ENCODE measurements around the gene HSD17B4.
"Not testable (repeated sequence)": the region's sequence is repeated elsewhere in the genome, so short reads cannot be mapped to it uniquely, and the experiment has no call there.

Gene HSD17B4, protein sequence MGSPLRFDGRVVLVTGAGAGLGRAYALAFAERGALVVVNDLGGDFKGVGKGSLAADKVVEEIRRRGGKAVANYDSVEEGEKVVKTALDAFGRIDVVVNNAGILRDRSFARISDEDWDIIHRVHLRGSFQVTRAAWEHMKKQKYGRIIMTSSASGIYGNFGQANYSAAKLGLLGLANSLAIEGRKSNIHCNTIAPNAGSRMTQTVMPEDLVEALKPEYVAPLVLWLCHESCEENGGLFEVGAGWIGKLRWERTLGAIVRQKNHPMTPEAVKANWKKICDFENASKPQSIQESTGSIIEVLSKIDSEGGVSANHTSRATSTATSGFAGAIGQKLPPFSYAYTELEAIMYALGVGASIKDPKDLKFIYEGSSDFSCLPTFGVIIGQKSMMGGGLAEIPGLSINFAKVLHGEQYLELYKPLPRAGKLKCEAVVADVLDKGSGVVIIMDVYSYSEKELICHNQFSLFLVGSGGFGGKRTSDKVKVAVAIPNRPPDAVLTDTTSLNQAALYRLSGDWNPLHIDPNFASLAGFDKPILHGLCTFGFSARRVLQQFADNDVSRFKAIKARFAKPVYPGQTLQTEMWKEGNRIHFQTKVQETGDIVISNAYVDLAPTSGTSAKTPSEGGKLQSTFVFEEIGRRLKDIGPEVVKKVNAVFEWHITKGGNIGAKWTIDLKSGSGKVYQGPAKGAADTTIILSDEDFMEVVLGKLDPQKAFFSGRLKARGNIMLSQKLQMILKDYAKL

DNA sequence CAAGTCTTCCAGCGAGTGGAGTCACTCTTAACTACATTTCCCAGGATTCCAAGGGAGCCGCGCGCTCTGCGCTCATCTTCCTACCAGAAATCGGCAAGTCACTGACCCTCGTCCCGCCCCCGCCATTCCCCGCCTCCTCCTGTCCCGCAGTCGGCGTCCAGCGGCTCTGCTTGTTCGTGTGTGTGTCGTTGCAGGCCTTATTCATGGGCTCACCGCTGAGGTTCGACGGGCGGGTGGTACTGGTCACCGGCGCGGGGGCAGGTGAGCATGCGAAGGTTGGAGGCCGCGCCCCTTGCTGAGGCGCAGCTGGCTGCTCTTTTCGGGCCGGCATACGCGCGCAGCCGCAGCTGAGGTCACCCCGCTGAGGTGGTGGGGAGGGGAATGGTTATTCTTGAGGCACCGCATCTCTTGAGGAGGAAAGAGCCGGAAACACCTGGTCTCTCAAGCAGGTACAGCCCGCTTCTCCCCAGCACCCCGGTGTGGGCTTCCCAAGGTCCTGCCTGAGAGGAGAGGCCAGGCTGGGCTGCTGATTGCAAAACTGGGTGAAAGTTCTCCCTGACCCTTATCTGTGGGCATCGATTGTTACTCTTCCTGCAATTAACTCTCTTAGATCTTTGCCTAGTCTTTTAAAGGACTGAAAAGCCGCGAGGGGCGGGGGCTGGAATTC, at the start of gene HSD17B4:
HSD17B4 (plus strand) TSS at position 125 of the 667 bp plus-strand sequence; CDS start at position 204, 79 bp downstream.
- peaks cover 20% of the 10 kb centered on the region for H3K27me3 Mint-ChIP-seq
- peak within 1 kb of the TSS; percentile 86 for H3K4me3 Mint-ChIP-seq
- peaks cover 11% of the 10 kb centered on the region for H3K36me3 Mint-ChIP-seq
- peak; percentile 88 for DNase-seq
- CTCF ChIA-PET = interaction anchor here (1.6 kb wide), 1 partner anchor 464 kb away, joined by 6 read pairs; the partner anchor contains the start of gene DTWD2
- peak within 1 kb of the TSS; percentile 69 for H3K27ac Mint-ChIP-seq
- peaks cover 18% of the 10 kb centered on the region for H3K4me1 Mint-ChIP-seq
- H3K9me3 Mint-ChIP-seq = no peaks in the 10 kb centered on the region

- H3K4me3 Mint-ChIP-seq = no peak overlapping the region
- H3K4me1 Mint-ChIP-seq = peaks cover 4% of the 10 kb centered on the region
- CTCF ChIA-PET = interaction anchor here (0.5 to 1.2 kb wide), 2 partner anchors 14 to 87 kb away, joined by 3 read pairs; no protein-coding TSS in a partner anchor
- H3K27ac Mint-ChIP-seq = no peak overlapping the region
- H3K36me3 Mint-ChIP-seq = peaks cover 4% of the 10 kb centered on the region
- H3K27me3 Mint-ChIP-seq = no peaks in the 10 kb centered on the region
- H3K9me3 Mint-ChIP-seq = no peaks in the 10 kb centered on the region
- no peak for DNase-seq
Observed at GRCh38 chr5:119402555-119402954, 49.7 kb upstream of the HSD17B4 start.

- Mint-ChIP-seq H3K4me1 (peaks cover under 1% of the 10 kb centered on the region), H3K9me3 (no peaks in the 10 kb centered on the region), H3K27ac (no peak overlapping the region), H3K27me3 (no peaks in the 10 kb centered on the region), H3K36me3 (peaks cover 4% of the 10 kb centered on the region), H3K4me3 (no peak overlapping the region)
- DNase-seq = no peak
- CTCF ChIA-PET = no interaction called here
Observed at GRCh38 chr5:119404033-119404432, 48.3 kb upstream of the HSD17B4 start.

DNA sequence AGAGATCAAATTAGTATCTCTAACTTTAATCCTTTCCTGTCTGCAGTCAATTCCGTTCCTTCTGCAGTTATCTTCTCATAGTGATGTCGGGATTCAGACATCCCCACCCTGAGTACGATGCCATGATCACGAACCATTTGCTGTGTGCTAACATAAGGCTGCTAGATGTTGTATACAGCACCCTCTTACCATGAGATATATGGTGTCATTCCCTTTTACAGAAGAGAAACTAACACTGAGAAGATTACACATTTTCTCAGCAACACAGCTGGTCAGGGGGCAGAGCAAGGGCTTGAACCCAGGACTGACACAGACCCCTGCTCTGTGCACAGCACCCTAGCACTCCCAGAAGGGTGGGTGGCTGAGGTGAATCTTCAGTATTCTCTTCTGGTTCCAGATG, 46.9 kb upstream of the HSD17B4 start:
- H3K36me3 Mint-ChIP-seq = no peaks in the 10 kb centered on the region
- H3K9me3 Mint-ChIP-seq = no peaks in the 10 kb centered on the region
- H3K27me3 Mint-ChIP-seq = no peaks in the 10 kb centered on the region
- peaks cover 10% of the 10 kb centered on the region for H3K4me1 Mint-ChIP-seq
- CTCF ChIA-PET = interaction anchor here (1.1 kb wide), 1 partner anchor 89 kb away, joined by 4 read pairs; no protein-coding TSS in a partner anchor
- H3K4me3 Mint-ChIP-seq = no peak overlapping the region
- DNase-seq = no peak
- H3K27ac Mint-ChIP-seq = no peak overlapping the region

- no peak overlapping the region for H3K27ac Mint-ChIP-seq
- no peaks in the 10 kb centered on the region for H3K27me3 Mint-ChIP-seq
- CTCF ChIA-PET = no interaction called here
- no peak for DNase-seq
- no peaks in the 10 kb centered on the region for H3K9me3 Mint-ChIP-seq
- H3K36me3 Mint-ChIP-seq = no peaks in the 10 kb centered on the region
- no peak overlapping the region for H3K4me3 Mint-ChIP-seq
- H3K4me1 Mint-ChIP-seq = peaks cover 22% of the 10 kb centered on the region
Observed at GRCh38 chr5:119406551-119407110, 45.7 kb upstream of the HSD17B4 start.

- Mint-ChIP-seq H3K27me3 (no peaks in the 10 kb centered on the region), H3K36me3 (no peaks in the 10 kb centered on the region), H3K4me1 (peaks cover 29% of the 10 kb centered on the region), H3K9me3 (no peaks in the 10 kb centered on the region), H3K4me3 (no peak overlapping the region), H3K27ac (no peak overlapping the region)
- CTCF ChIA-PET = interaction anchor here (0.8 to 5.7 kb wide), 11 partner anchors 26 to 421 kb away, joined by 3 to 83 read pairs (median 8); partner anchors contain the start of genes DMXL1 and DTWD2
- DNase-seq = no peak
Observed at GRCh38 chr5:119409235-119409815, 43.0 kb upstream of the HSD17B4 start.

DNA sequence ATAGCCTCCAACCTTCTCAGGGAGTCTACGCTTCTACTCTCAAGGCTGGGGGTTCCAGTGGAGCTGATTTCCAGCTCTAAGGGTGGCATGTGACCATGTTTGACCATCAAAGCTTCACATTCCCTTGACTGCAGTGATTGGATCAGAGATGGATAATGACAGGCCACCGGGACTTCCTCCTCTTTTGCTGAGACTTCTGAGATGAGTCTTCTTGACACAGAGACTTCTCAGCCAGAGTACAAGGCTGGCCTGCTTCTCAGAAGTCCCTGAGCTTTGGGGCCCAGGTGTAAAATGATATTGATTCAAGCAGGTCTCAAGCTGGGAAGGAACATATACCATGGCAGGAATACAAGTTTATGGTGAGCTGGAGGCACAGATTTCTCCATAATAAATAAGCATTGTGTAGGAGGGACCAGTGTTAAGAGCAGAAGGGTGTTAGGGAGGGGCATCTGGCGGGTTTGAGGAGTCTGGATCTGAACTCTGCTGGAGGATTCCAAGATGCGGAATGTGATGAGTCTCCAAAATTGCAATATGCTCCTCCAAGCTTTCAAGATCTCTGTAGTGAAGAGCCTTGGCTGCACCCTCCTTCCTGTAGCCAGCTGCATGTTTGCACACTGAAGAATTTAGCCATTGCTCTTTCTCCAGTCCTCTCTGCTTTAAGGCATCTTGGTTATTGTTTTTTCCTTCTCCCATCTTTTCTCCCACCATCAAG, 41.7 kb upstream of the HSD17B4 start:
- DNase-seq = no peak
- Mint-ChIP-seq H3K9me3 (no peaks in the 10 kb centered on the region), H3K27me3 (no peaks in the 10 kb centered on the region), H3K27ac (no peak overlapping the region), H3K36me3 (no peaks in the 10 kb centered on the region), H3K4me3 (no peak overlapping the region), H3K4me1 (peaks cover 29% of the 10 kb centered on the region)
- CTCF ChIA-PET = interaction anchor here (0.6 to 5.7 kb wide), 25 partner anchors 11 to 422 kb away, joined by 3 to 83 read pairs (median 8); partner anchors contain the start of genes DTWD2 and TNFAIP8

DNA sequence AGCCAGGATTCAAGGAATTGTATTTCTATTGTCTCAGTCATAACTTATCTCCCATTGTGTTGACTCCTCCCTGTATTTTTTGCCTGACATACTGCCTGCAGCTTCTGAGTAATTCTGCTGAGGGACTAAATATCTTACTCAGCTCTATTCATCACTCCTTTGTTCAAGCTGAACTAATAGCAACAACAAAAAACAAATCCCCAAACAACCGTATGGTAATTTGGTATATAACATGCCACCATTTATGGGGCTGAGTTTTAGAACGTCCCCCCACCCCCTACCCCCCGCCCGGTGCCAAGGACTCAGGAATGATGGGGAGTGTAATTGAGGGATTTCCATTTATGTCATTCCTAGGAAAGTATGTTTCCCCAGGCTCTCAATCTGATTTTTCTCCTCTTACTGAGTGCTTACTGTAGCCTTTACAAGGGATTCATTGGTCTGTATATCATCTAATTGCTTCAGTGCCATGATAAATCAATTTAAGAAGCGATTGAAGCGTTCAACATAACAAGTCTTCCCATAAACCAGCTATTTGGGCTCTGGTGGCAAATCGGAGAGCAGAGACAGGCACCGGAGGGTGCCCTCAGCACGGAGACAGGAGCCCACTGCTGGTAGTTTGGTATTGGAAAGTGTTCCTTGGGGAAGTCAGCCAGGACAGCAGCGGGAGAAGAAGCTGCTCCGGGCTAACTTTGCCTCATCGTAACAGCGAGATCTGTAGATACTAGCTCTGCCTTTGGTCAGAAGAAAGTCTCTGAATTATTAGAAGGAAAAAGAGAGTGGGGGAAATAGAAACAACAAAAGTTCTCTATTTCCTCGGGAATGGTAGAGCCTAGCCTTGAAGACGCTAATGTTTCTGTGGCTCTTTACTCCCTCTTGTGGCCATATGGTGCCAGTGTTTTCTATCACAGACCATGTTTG, 40.7 kb upstream of the HSD17B4 start:
- peaks cover 29% of the 10 kb centered on the region for H3K4me1 Mint-ChIP-seq

DNA sequence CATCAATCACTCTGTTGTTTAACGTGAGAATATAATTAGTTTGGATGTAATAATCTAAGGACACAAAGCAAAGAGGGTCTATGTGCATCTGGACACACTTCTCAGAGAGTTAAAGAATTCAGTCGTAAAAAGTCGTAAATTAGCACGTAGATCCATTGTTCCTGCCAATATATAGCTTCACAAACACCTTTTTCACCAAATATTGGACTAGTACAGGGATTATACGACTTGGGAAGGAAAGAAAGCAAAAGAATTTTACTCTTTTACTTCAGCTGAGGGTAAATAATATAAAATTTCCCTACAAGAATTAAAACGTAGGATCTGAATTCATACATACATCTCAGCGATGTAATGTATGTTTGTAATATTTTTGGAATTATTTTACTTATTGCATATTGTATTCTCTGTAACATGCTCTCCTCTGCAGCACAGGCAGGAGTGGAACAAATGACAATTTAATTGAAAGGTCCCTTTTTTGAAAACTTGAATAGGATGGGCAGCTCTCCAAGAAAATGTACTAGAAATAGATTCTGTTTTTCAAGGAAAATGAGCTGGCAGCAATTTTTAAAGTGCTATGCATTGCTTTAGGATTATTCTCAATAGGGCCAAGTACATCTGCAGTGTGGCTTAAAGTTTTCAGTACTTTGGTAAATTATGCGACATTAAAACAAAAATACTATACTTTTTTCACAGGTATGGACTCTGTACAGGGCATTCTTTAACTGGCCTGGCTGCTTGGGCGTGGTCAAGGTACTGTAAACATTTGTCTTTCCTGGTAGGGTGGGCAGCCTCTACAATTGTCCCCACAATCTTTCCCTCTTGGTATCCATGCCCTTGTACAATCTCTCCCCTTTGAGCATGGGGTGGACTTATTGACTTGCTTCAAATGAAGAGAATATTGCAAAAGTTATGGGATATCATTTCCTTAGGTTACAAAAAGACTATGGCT, 39.7 kb upstream of the HSD17B4 start:
- Mint-ChIP-seq H3K9me3 (no peaks in the 10 kb centered on the region), H3K4me1 (peaks cover 31% of the 10 kb centered on the region), H3K27me3 (no peaks in the 10 kb centered on the region), H3K36me3 (no peaks in the 10 kb centered on the region), H3K27ac (no peak overlapping the region), H3K4me3 (peak overlapping the region; percentile 71)
- no peak for DNase-seq
- CTCF ChIA-PET = interaction anchor here (0.7 to 5.7 kb wide), 45 partner anchors 11 to 427 kb away, joined by 3 to 83 read pairs (median 6); partner anchors contain the start of genes DMXL1, DTWD2 and TNFAIP8

More for the DNA sequence above, 40.7 kb upstream of the HSD17B4 start:
- Mint-ChIP-seq H3K4me3 (peak overlapping the region; percentile 71), H3K36me3 (no peaks in the 10 kb centered on the region), H3K9me3 (no peaks in the 10 kb centered on the region), H3K27me3 (no peaks in the 10 kb centered on the region), H3K27ac (peak overlapping the region; percentile 44)
- peak; percentile 65 for DNase-seq
- CTCF ChIA-PET = interaction anchor here (0.6 to 5.7 kb wide), 50 partner anchors 12 to 426 kb away, joined by 3 to 83 read pairs (median 5); partner anchors contain the start of genes DMXL1, DTWD2 and TNFAIP8

- not testable (repeated sequence) for H3K36me3 Mint-ChIP-seq, H3K4me3 Mint-ChIP-seq, DNase-seq, H3K27ac Mint-ChIP-seq, H3K27me3 Mint-ChIP-seq, H3K9me3 Mint-ChIP-seq
- peaks cover 41% of the 10 kb centered on the region for H3K4me1 Mint-ChIP-seq
- CTCF ChIA-PET = interaction anchor here (5.3 kb wide), 1 partner anchor 426 kb away, joined by 83 read pairs; the partner anchor contains the start of gene DTWD2
Observed at GRCh38 chr5:119414124-119414734, 38.1 kb upstream of the HSD17B4 start.
